GM12872 (cell line): ENCODE measurements around the gene DUSP22.

Experiments
- CTCF ChIP-seq: IDR thresholded peaks from 3 replicates; pipeline ENCODE4 v1.5.1; 2011; ENCODE audit warnings: low read depth, mild to moderate bottlenecking, low read length, moderate library complexity; ENCODE audit not compliant: insufficient read depth

Gene DUSP22

GRCh38 chr6:380234-381218 is 88.2 kb downstream of the DUSP22 start:
- no peak for TF ChIP-seq CTCF

GRCh38 chr6:381742-382461 is 89.6 kb downstream of the DUSP22 start:
- no peak for TF ChIP-seq CTCF

- no peak for TF ChIP-seq CTCF
These were observed 90.9 kb downstream of the DUSP22 start for GRCh38 chr6:382883-383810.

- TF ChIP-seq CTCF: no peak
These were observed 91.6 kb downstream of the DUSP22 start for GRCh38 chr6:383856-384255.

- TF ChIP-seq CTCF: no peak
These were observed 92.6 kb downstream of the DUSP22 start for GRCh38 chr6:384898-385297.

- no peak for TF ChIP-seq CTCF
These were observed 93.3 kb downstream of the DUSP22 start for GRCh38 chr6:385614-386013.
